Measurements from ENCODE around the gene CGB8. TPM values are rescaled to one million over a fixed set of nuclear protein-coding genes. Genes with fewer than 3 reads are reported as not detected.
A peak's percentile ranks its signal among the peaks of the same experiment; 100 is the strongest.
"Not testable (repeated sequence)": the region's sequence is repeated elsewhere in the genome, so short reads cannot be mapped to it uniquely, and the experiment has no call there.

The CGB8 gene
- polyA plus RNA-seq (2013, experiment 1 of 4): not detected
- not detected for polyA plus RNA-seq (2013, experiment 2 of 4)
- polyA plus RNA-seq (2013, experiment 3 of 4): not detected
- not detected for polyA plus RNA-seq (2013, experiment 4 of 4)

DNA sequence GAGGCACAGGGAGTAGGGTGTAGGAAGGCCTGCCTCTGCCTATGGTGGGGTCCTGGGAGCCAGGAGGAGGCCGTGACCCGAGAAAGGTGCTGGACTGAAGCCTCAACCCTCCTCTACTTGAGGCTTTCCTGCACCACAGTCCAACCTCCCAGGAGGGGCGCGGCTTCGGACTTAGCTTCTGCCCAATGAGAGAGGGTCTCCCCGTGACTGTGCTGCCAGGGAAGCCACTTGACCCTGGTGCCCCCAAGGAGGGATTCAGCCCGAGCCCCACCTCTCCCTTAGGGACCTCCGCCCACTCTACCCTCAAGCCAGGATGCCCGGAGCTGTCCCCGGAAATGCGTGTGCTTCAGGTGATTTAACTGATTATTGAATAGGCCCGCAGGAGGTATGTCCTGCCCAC lies at the start of gene CGB8:
CGB8 (minus strand) TSS at position 101 of the 400 bp plus-strand sequence. CDS start 372 bp downstream, outside the sequence.
- WGBS, 2 experiments: 79 to 83% methylated on average over 10 of the region's 12 CpGs
- H3K27me3 ChIP-seq (ENCODE audit: control insufficient read depth, insufficient read depth, low read length, poor library complexity, severe bottlenecking); H3K27ac ChIP-seq (ENCODE audit: insufficient read depth, low read depth, low read length, poor library complexity, severe bottlenecking); H3K4me1 ChIP-seq (ENCODE audit: control insufficient read depth, insufficient read depth, low read length); H3K36me3 ChIP-seq (ENCODE audit: control insufficient read depth, insufficient read depth, low read length); H3K4me3 ChIP-seq (ENCODE audit: insufficient read depth, low read depth, low read length); H3K9me3 ChIP-seq (ENCODE audit: control insufficient read depth, low read length): not testable (repeated sequence)

DNA sequence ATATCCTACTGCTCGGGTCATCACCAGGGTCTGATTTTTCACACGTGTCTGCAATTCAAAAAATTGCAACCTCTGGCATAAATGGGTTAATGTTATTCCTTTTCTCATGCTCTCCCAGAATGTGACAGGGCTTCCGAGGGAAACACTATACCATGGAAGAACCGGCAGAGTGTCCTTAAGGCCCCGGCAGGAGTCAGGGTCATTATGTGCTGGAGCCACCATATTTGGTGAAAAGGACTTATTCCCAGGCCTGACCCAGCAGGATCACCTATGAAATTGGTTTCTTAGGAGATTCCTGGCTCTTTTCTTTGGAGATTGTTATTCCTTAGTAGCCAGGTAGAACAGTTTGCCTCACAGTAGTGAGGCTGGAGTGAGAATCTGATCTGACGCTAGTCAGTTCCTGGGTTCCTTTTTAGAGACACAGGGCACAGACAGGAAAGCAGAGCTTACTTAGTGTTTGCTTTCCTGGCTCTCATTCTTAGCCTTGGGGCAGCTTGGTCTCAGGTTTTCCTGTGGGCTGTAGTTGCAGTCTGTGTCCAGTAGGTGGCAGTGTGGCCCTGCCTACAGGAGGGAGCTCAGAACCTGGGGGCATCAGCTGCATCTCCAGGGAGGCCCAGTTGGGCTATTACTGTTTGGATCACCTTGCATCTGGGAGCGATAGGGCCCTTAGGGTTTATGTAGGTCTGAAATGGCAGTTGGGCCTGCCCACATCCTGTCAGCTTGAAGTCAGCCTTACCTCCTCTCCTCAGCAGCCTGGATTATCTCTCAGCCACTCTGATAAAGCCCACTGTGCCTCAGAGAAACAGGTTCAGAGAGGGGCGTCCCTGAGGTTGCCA lies 48.8 kb upstream of the CGB8 start:
- Histone ChIP-seq H3K9me3 (ENCODE audit: control insufficient read depth, low read length) (no peaks in the 10 kb centered on the region), H3K4me1 (ENCODE audit: control insufficient read depth, insufficient read depth, low read length) (no peaks in the 10 kb centered on the region), H3K36me3 (ENCODE audit: control insufficient read depth, insufficient read depth, low read length) (peaks cover 62% of the 10 kb centered on the region), H3K27me3 (ENCODE audit: control insufficient read depth, insufficient read depth, low read length, poor library complexity, severe bottlenecking) (no peaks in the 10 kb centered on the region), H3K27ac (ENCODE audit: insufficient read depth, low read depth, low read length, poor library complexity, severe bottlenecking) (peak overlapping the region; percentile 47), H3K4me3 (ENCODE audit: insufficient read depth, low read depth, low read length) (no peak overlapping the region)
- WGBS, 2 experiments: 72 to 81% methylated on average over 8 of the region's 8 CpGs

DNA sequence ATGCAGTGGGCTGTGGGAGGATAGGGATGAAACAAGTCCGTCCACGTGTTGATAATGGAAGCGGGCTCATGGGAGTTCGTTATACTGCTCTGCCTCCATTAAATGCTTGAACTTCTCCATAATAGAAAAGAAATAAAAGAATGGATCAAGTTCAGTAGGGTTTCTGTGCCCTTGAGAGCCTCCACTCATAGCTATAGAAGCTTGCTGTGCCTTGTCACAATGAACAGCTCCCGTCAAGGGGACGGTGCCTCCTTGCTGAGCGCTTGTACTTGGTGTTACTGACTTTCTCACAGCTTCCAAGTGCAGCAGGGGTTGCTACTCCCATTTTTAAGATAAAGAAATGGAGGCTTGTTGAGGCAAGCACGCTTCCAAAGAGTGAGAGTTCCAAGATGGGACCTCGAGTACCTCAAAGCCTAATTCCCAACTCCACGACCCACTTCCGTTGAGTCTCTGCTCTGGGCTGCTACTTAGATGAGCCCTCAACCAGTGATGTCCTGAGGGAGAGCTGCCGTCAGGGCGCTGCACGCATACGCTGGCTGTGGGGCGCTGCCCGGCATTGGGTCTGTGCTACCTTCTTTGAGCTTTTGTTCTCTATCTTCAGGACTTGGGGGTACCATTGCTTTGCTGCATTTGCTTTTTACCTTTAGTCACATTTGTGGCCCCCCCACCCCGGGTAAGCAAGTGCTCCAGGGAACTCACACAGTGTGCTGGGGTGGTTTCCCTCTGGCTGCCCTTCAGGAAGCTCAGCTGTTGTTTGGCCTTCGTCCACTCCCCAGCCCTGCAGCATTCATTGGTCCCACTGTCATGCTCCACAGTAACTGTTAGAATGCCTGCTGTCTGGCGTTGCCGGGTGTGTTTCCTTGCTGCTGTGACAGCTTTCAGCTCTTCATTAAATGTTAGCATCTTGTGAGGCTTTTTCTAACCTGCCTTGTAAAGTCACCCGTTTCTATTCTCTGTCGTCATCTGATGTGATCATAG lies 45.9 kb upstream of the CGB8 start:
- Histone ChIP-seq H3K4me3 (ENCODE audit: insufficient read depth, low read depth, low read length) (no peak overlapping the region), H3K27me3 (ENCODE audit: control insufficient read depth, insufficient read depth, low read length, poor library complexity, severe bottlenecking) (no peaks in the 10 kb centered on the region), H3K9me3 (ENCODE audit: control insufficient read depth, low read length) (no peaks in the 10 kb centered on the region), H3K36me3 (ENCODE audit: control insufficient read depth, insufficient read depth, low read length) (peaks cover 65% of the 10 kb centered on the region), H3K4me1 (ENCODE audit: control insufficient read depth, insufficient read depth, low read length) (no peaks in the 10 kb centered on the region), H3K27ac (ENCODE audit: insufficient read depth, low read depth, low read length, poor library complexity, severe bottlenecking) (no peak overlapping the region)
- WGBS, 2 experiments: 95% methylated on average over 23 of the region's 23 CpGs

DNA sequence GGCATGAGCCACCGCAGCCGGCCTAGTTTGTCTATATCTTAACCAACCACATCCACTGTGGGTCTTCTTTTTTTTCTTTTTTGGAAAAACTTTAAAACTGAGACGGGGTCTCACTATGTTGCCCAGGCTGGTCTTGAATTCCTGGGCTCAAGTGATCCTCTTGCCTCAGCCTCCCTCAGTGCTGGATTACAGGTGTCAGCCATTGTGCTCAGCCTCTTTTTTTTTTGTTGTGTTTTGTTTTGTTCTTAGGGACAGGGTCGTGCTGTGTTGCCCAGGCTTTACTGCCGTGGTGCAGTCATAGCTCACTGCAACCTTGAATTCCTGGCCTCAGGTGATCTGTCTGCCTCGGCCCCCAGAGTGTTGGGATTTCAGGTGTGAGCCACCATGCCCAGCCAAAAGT lies 43.8 kb upstream of the CGB8 start:
- Histone ChIP-seq H3K4me1 (ENCODE audit: control insufficient read depth, insufficient read depth, low read length) (no peaks in the 10 kb centered on the region), H3K27me3 (ENCODE audit: control insufficient read depth, insufficient read depth, low read length, poor library complexity, severe bottlenecking) (no peaks in the 10 kb centered on the region), H3K36me3 (ENCODE audit: control insufficient read depth, insufficient read depth, low read length) (peaks cover 62% of the 10 kb centered on the region), H3K9me3 (ENCODE audit: control insufficient read depth, low read length) (no peaks in the 10 kb centered on the region), H3K27ac (ENCODE audit: insufficient read depth, low read depth, low read length, poor library complexity, severe bottlenecking) (no peak overlapping the region), H3K4me3 (ENCODE audit: insufficient read depth, low read depth, low read length) (no peak overlapping the region)
- WGBS, 2 experiments: 98% methylated on average over 6 of the region's 6 CpGs

DNA sequence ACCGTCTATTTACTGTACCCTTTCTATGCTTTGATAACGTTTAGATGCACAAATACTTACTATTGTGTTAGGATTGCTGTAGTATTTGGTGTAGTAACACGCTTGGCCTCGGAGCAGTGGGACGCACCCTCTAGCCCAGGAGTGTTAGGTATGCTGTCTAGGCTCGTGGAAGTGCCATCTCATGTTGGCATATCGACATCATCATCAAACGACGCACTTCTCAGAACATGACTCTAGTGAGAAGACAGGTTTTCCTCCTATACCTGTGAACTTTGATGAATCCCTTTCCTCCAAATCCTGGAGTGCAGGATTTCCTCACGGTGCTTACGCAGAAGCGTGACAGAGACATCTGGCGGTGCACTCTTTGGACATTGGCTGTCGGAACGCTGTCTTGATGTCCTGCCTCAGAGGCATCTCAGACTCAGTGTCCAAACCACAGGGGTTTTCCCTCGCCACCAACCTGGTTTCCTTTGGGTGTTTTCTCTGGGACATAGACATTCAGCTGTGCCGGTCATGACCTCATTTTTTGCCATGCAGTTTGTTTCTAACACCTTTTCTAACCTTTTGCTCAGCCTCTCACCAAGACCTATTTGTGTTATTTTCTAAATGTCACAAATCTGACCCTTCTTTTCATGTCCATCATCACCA lies 42.6 kb upstream of the CGB8 start:
- 96 to 97% methylated on average over 17 of the region's 17 CpGs for WGBS, 2 experiments
- Histone ChIP-seq H3K9me3 (ENCODE audit: control insufficient read depth, low read length) (no peaks in the 10 kb centered on the region), H3K4me3 (ENCODE audit: insufficient read depth, low read depth, low read length) (no peak overlapping the region), H3K27ac (ENCODE audit: insufficient read depth, low read depth, low read length, poor library complexity, severe bottlenecking) (no peak overlapping the region), H3K4me1 (ENCODE audit: control insufficient read depth, insufficient read depth, low read length) (peaks cover 1% of the 10 kb centered on the region), H3K36me3 (ENCODE audit: control insufficient read depth, insufficient read depth, low read length) (peaks cover 70% of the 10 kb centered on the region), H3K27me3 (ENCODE audit: control insufficient read depth, insufficient read depth, low read length, poor library complexity, severe bottlenecking) (no peaks in the 10 kb centered on the region)

DNA sequence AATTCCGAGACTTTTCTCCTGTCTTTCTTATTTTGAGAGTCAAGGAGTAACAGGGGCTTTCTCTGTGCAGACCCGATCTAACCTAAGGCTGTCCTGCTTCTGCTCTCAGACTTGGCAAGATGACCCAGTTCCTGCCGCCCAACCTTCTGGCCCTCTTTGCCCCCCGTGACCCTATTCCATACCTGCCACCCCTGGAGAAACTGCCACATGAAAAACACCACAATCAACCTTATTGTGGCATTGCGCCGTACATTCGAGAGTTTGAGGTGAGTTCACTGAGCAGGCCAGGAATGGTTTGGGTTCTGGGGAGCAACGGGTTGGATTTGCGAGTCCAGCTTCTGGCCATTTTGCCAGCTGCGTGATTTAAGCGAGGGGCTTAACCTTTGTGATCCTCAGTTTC lies 37.4 kb upstream of the CGB8 start:
- H3K27ac ChIP-seq (ENCODE audit: insufficient read depth, low read depth, low read length, poor library complexity, severe bottlenecking): no peak overlapping the region
- peaks cover 37% of the 10 kb centered on the region for H3K36me3 ChIP-seq (ENCODE audit: control insufficient read depth, insufficient read depth, low read length)
- H3K4me3 ChIP-seq (ENCODE audit: insufficient read depth, low read depth, low read length): peak overlapping the region; percentile 62
- no peaks in the 10 kb centered on the region for H3K9me3 ChIP-seq (ENCODE audit: control insufficient read depth, low read length)
- peaks cover 4% of the 10 kb centered on the region for H3K4me1 ChIP-seq (ENCODE audit: control insufficient read depth, insufficient read depth, low read length)
- WGBS, 2 experiments: 72% methylated on average over 11 of the region's 11 CpGs
- peaks cover 4% of the 10 kb centered on the region for H3K27me3 ChIP-seq (ENCODE audit: control insufficient read depth, insufficient read depth, low read length, poor library complexity, severe bottlenecking)

DNA sequence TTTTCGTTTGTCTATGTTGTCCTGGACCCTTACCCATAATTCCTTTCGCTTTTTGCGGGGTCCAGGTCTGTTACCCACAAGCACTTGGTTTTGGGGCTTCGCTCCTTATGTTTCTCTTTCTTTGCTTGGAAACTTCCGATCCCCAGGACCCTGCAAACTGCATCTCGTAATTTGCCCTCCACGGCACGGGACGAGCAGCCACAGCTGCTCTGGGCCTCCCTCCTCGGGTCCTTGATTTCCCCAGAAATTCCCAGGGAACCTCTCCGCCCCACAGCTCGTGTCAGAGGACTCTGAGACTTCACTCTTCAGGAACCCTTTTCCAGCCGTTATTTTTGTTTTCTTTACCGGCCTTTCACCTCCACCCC lies 36.9 kb upstream of the CGB8 start:
- H3K27me3 ChIP-seq (ENCODE audit: control insufficient read depth, insufficient read depth, low read length, poor library complexity, severe bottlenecking): peaks cover 5% of the 10 kb centered on the region
- WGBS, 2 experiments: 2 to 3% methylated on average over 14 of the region's 14 CpGs
- no peaks in the 10 kb centered on the region for H3K9me3 ChIP-seq (ENCODE audit: control insufficient read depth, low read length)
- peaks cover 33% of the 10 kb centered on the region for H3K36me3 ChIP-seq (ENCODE audit: control insufficient read depth, insufficient read depth, low read length)
- H3K27ac ChIP-seq (ENCODE audit: insufficient read depth, low read depth, low read length, poor library complexity, severe bottlenecking): peak overlapping the region; percentile 66
- H3K4me1 ChIP-seq (ENCODE audit: control insufficient read depth, insufficient read depth, low read length): peaks cover 4% of the 10 kb centered on the region
- H3K4me3 ChIP-seq (ENCODE audit: insufficient read depth, low read depth, low read length): peak overlapping the region; percentile 62

DNA sequence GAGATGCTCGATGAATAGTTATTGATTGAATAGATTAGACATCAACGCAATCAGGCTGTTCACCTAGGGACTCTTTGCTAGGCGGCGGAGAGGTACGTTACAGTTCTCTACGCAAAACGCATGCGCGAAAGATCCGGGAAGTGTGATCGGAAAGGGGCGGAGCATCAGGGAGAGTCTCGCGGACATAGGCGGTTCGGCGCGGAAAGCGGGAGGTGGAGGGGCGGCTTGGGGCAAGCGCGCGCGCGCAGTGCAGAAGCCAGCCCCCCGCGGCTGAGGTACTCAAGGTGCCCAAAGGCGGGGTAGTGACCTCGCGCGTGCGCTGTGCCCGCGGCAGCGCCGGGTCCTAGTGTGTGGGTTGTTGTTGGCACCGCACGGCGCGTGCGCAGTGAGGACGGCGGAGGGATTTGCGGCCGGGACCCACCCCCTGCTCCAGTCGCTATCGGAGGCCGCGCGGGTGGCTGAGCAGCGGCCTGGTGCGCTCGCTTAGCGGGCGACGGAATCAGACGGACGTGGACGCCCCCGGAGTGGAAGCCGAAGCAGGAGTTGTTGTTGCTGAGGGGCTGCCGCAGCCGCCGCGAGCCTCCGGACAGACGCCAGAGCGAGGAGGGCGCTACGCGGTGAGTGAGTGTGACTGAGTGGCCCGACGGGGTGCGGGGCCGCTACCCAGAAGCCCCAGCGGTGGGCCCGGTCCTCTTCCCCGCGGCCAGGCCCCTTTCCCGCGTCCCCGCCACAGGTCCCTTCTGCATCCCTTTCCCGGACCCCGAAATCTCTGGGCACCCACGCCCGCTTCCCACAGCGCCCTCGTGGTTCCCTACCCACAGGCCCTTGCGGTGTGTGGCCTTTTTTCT lies 36.3 kb upstream of the CGB8 start, which contains the start of gene SNRNP70:
SNRNP70 (plus strand) TSS at position 432 of the 848 bp plus-strand sequence. CDS start 964 bp downstream, outside the sequence.
- Histone ChIP-seq H3K4me3 (ENCODE audit: insufficient read depth, low read depth, low read length) (peak within 1 kb of the TSS; percentile 62), H3K36me3 (ENCODE audit: control insufficient read depth, insufficient read depth, low read length) (peaks cover 27% of the 10 kb centered on the region), H3K9me3 (ENCODE audit: control insufficient read depth, low read length) (no peaks in the 10 kb centered on the region), H3K4me1 (ENCODE audit: control insufficient read depth, insufficient read depth, low read length) (peaks cover 4% of the 10 kb centered on the region), H3K27me3 (ENCODE audit: control insufficient read depth, insufficient read depth, low read length, poor library complexity, severe bottlenecking) (peaks cover 9% of the 10 kb centered on the region), H3K27ac (ENCODE audit: insufficient read depth, low read depth, low read length, poor library complexity, severe bottlenecking) (peak within 1 kb of the TSS; percentile 66)
- WGBS, 2 experiments: 0% methylated on average over 89 of the region's 89 CpGs

Data from ectodermal cell (in vitro differentiated cells).